PC-3 (cell line): ENCODE measurements around the gene CNTNAP2.

ENCODE experiments used
- CTCF ChIP-seq: fragments of 300-600 bp; sonication (generic); conservative IDR thresholded peaks from 2 replicates; pipeline ENCODE4 v1.5.1; 2017; ENCODE audit warnings: antibody characterized with exemption, low read depth, mild to moderate bottlenecking, low read length
- EZH2phosphoT487 ChIP-seq: fragments of 300-600 bp; sonication (generic); IDR thresholded peaks from 2 replicates; pipeline ENCODE4 v1.6.1; 2018; ENCODE audit warnings: mild to moderate bottlenecking, antibody characterized with exemption, low read length, borderline replicate concordance

GRCh38 chr7:146138926-146139325 is 22.3 kb downstream of the CNTNAP2 start:
- TF ChIP-seq EZH2phosphoT487: no peak
- TF ChIP-seq CTCF: no peak
